ENCODE measurements around the gene FNBP1.
A peak's percentile ranks its signal among the peaks of the same experiment; 100 is the strongest.

FNBP1 gene

DNA sequence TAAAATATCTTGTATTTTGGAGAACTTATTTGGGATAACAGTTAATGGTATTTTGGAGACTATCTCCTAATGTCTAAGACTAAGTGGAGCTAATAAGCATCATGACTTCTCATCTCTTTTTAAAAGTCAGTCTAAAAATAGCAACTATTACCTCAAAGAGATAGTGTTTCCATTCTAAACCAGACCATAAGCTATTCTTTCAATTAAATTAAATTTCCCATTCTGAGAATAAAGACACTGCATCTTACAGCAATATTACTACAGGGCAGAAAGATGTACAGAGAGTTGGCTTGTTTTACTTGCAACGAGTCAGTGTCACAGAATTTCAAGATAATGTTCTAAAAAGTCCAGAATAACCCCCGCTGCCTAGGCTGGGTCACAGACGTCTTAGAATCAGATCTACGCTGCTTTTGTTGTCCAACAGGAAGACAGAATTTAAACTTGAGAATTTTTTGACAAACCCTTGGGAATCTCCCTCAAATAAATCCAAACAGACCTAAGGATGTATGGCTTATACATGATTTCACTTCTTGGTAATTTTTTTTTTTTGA is 108.9 kb downstream of the FNBP1 start:
- peaks cover 8 to 22% of the 10 kb centered on the region in 2 donors for H3K4me1 ChIP-seq (ENCODE audit: control insufficient read depth in 2 of 2, insufficient read depth in 1 of 2, low read depth in 1 of 2, low read length in 2 of 2)
- H2AK5ac ChIP-seq (ENCODE audit: low read depth, low read length) = no peak overlapping the region
- WGBS, 2 donors (ENCODE audit: extremely low coverage in 2 of 2, insufficient read length in 2 of 2, insufficient replicate concordance in 1 of 2) = no CpG with 5 or more reads among the region's 4 CpGs
- no peak overlapping the region for H2BK120ac ChIP-seq (ENCODE audit: low read depth, low read length)
- H3K23ac ChIP-seq (ENCODE audit: low read depth, low read length, poor library complexity) = no peak overlapping the region
- H2AFZ ChIP-seq (ENCODE audit: low read length) = no peak overlapping the region
- H3K4me2 ChIP-seq (ENCODE audit: insufficient read depth, low read length, poor library complexity, severe bottlenecking) = no peak overlapping the region
- DNase-seq (ENCODE audit: low spot score) = no peak
- no peak overlapping the region for H3K18ac ChIP-seq (ENCODE audit: low read length)
- no peak overlapping the region for H2BK15ac ChIP-seq (ENCODE audit: low read length)
- H3K27ac ChIP-seq (replicated peaks; ENCODE audit: low read length) = no peak overlapping the region
- no peak overlapping the region for H2BK5ac ChIP-seq (ENCODE audit: low read length)
- no peaks in the 10 kb centered on the region for H3K27me3 ChIP-seq (ENCODE audit: control insufficient read depth in 3 of 3, insufficient read depth in 3 of 3, low read depth in 1 of 3, low read length in 3 of 3)
- no peak overlapping the region for H3K9ac ChIP-seq (ENCODE audit: low read depth, low read length, poor library complexity)
- H3K4ac ChIP-seq (ENCODE audit: low read length) = no peak overlapping the region
- no peak overlapping the region for H4K91ac ChIP-seq (ENCODE audit: low read depth, low read length, poor library complexity)
- no peaks in the 10 kb centered on the region for H3K9me3 ChIP-seq (replicated peaks in 1 of 2; ENCODE audit: control insufficient read depth in 2 of 2, insufficient read depth in 1 of 2, low read depth in 1 of 2, low read length in 2 of 2)
- H2BK12ac ChIP-seq (ENCODE audit: low read length) = no peak overlapping the region
- no peak overlapping the region for H3K14ac ChIP-seq (ENCODE audit: low read length)
- H4K8ac ChIP-seq (ENCODE audit: low read depth, low read length) = no peak overlapping the region
- H3K79me1 ChIP-seq (ENCODE audit: low read depth, low read length) = no peaks in the 10 kb centered on the region
- H3K36me3 ChIP-seq (replicated peaks in 1 of 2; ENCODE audit: control insufficient read depth in 2 of 2, insufficient read depth in 2 of 2, low read length in 2 of 2) = peaks cover 0 to 6% of the 10 kb centered on the region in 2 donors
- H3K4me3 ChIP-seq (ENCODE audit: low read length in 2 of 2) = no peak overlapping the region

DNA sequence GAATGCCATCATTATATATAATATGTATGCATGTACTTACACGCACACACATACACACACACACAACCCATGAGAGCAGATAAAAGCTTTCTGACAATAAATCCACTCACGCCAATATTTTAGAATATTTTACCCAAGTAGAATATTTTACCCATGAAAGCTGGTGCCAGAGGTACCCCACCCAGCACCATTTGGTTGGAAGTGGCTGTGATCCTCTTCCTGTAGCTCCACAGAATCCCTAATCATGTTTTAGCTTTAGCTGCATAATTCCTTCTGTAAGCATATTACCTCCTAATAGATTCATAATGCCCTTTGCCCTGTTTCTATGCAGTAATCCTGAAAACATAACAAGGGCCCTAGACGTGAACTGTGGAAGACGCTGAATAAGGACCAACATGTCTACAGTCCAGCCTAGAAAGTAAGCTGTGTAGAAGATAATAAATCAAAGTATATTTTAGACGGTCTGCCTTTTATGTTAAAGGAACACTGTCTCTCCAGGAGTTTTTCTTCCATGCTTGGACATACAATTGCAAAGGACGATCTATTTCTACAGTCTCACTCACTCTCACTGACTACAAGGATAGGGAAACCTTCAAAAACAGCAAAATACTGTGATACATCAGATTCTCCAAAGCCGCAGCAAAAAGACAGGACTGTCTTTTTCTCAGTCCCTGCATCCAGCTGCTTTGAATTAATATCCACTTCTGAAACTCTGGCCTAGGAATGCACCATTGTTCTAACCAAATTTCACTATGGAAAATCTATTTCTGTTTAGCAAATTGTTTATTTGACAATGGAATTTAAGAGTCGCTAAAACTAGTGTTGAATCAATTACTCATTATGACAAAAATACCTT is 109.6 kb downstream of the FNBP1 start:
- no peak overlapping the region for H3K4me2 ChIP-seq (ENCODE audit: insufficient read depth, low read length, poor library complexity, severe bottlenecking)
- H2BK120ac ChIP-seq (ENCODE audit: low read depth, low read length) = no peak overlapping the region
- H3K9me3 ChIP-seq (replicated peaks in 1 of 2; ENCODE audit: control insufficient read depth in 2 of 2, insufficient read depth in 1 of 2, low read depth in 1 of 2, low read length in 2 of 2) = no peaks in the 10 kb centered on the region
- no peak overlapping the region for H3K23ac ChIP-seq (ENCODE audit: low read depth, low read length, poor library complexity)
- peaks cover 0 to 11% of the 10 kb centered on the region in 2 donors for H3K36me3 ChIP-seq (replicated peaks in 1 of 2; ENCODE audit: control insufficient read depth in 2 of 2, insufficient read depth in 2 of 2, low read length in 2 of 2)
- no peak overlapping the region for H4K91ac ChIP-seq (ENCODE audit: low read depth, low read length, poor library complexity)
- no peak for DNase-seq (ENCODE audit: low spot score)
- no peak overlapping the region for H3K14ac ChIP-seq (ENCODE audit: low read length)
- no peak overlapping the region for H4K8ac ChIP-seq (ENCODE audit: low read depth, low read length)
- H3K4me3 ChIP-seq (ENCODE audit: low read length in 2 of 2) = no peak overlapping the region
- peaks cover 1% of the 10 kb centered on the region for H3K79me1 ChIP-seq (ENCODE audit: low read depth, low read length)
- WGBS, 2 donors (ENCODE audit: extremely low coverage in 2 of 2, insufficient read length in 2 of 2, insufficient replicate concordance in 1 of 2) = no CpG with 5 or more reads among the region's 8 CpGs
- no peak overlapping the region for H2BK12ac ChIP-seq (ENCODE audit: low read length)
- H3K4me1 ChIP-seq (ENCODE audit: control insufficient read depth in 2 of 2, insufficient read depth in 1 of 2, low read depth in 1 of 2, low read length in 2 of 2) = peaks cover 8 to 18% of the 10 kb centered on the region in 2 donors
- H3K27me3 ChIP-seq (ENCODE audit: control insufficient read depth in 3 of 3, insufficient read depth in 3 of 3, low read depth in 1 of 3, low read length in 3 of 3) = no peaks in the 10 kb centered on the region
- H2AK5ac ChIP-seq (ENCODE audit: low read depth, low read length) = no peak overlapping the region
- H3K18ac ChIP-seq (ENCODE audit: low read length) = no peak overlapping the region
- no peak overlapping the region for H3K9ac ChIP-seq (ENCODE audit: low read depth, low read length, poor library complexity)
- peak overlapping the region; percentile 49 for H3K27ac ChIP-seq (replicated peaks; ENCODE audit: low read length)
- H3K4ac ChIP-seq (ENCODE audit: low read length) = no peak overlapping the region
- H2BK15ac ChIP-seq (ENCODE audit: low read length) = no peak overlapping the region
- no peak overlapping the region for H2AFZ ChIP-seq (ENCODE audit: low read length)
- no peak overlapping the region for H2BK5ac ChIP-seq (ENCODE audit: low read length)

DNA sequence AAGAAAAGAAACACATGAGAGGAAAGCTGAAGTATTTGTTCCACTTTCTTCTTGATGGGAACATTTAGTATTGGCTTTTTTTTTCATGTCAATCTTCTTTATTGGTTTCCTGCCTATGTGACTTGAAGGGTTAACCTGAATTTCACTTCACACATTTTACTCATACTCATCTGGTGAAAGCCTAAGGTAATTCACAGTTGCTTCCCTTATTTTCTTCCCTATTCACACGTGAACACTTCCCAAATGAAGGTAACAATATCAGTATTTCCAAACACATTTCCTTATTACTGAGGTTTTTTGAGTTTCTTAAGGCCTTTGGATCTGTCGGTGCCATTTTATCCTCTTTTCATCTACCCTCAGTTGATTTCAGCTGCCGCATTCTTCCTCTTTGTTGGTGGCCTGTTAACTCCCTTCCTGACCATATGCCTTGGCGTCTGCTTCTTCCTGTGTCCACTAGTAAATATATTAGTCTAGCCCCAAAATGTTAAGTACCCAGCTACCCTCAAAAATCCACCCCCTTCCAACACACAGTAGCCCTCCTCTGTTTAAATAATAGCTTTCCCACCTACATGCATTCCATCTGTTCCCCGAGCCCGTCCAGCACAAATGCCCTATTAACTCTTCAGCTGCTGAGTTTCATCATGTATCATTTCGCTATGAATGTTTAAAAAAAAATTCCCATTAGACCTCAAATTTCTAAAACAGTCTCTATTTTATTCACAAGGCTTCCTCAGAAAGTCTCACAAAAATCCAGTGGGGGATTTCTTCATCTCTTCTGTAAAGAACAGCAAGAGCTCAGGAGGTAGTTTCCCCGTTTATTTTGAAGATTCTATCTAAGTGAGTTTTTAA is 110.5 kb downstream of the FNBP1 start:
- Histone ChIP-seq H3K9ac (ENCODE audit: low read depth, low read length, poor library complexity) (no peak overlapping the region), H2BK120ac (ENCODE audit: low read depth, low read length) (no peak overlapping the region), H3K9me3 (replicated peaks in 1 of 2; ENCODE audit: control insufficient read depth in 2 of 2, insufficient read depth in 1 of 2, low read depth in 1 of 2, low read length in 2 of 2) (no peaks in the 10 kb centered on the region), H3K14ac (ENCODE audit: low read length) (no peak overlapping the region), H3K18ac (ENCODE audit: low read length) (no peak overlapping the region), H4K91ac (ENCODE audit: low read depth, low read length, poor library complexity) (no peak overlapping the region), H3K4me3 (ENCODE audit: low read length in 2 of 2) (no peak overlapping the region), H2AK5ac (ENCODE audit: low read depth, low read length) (no peak overlapping the region), H3K27ac (replicated peaks; ENCODE audit: low read length) (no peak overlapping the region), H2AFZ (ENCODE audit: low read length) (peak overlapping the region; percentile 78), H3K36me3 (replicated peaks in 1 of 2; ENCODE audit: control insufficient read depth in 2 of 2, insufficient read depth in 2 of 2, low read length in 2 of 2) (peaks cover 0 to 17% of the 10 kb centered on the region in 2 donors), H4K8ac (ENCODE audit: low read depth, low read length) (no peak overlapping the region), H3K79me1 (ENCODE audit: low read depth, low read length) (peaks cover 1% of the 10 kb centered on the region), H2BK5ac (ENCODE audit: low read length) (no peak overlapping the region), H3K4me1 (ENCODE audit: control insufficient read depth in 2 of 2, insufficient read depth in 1 of 2, low read depth in 1 of 2, low read length in 2 of 2) (peaks cover 8 to 16% of the 10 kb centered on the region in 2 donors), H3K27me3 (ENCODE audit: control insufficient read depth in 3 of 3, insufficient read depth in 3 of 3, low read depth in 1 of 3, low read length in 3 of 3) (no peaks in the 10 kb centered on the region), H3K4me2 (ENCODE audit: insufficient read depth, low read length, poor library complexity, severe bottlenecking) (no peak overlapping the region), H3K23ac (ENCODE audit: low read depth, low read length, poor library complexity) (no peak overlapping the region), H2BK15ac (ENCODE audit: low read length) (no peak overlapping the region), H3K4ac (ENCODE audit: low read length) (no peak overlapping the region), H2BK12ac (ENCODE audit: low read length) (no peak overlapping the region)
- WGBS, 2 donors (ENCODE audit: extremely low coverage in 2 of 2, insufficient read length in 2 of 2, insufficient replicate concordance in 1 of 2) = no CpG with 5 or more reads among the region's 8 CpGs
- no peak for DNase-seq (ENCODE audit: low spot score)

DNA sequence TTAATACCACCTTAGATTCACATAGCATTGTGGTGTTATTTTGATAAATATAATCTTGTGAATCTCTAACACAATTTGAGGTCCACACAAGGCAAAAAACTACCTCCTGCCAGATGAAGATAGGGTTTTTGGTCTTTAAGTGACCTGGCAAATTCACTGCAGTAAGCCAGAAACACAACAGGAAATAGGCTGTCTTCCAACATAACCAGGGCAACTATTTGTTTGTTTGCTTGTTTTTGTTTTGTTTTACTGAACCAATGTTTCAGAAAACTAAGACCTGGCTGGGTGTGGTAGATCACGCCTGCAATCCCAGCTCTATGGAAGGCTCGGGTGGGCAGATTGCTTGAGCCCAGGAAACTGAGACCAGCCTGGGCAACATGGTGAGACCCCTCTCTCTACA is 112.2 kb downstream of the FNBP1 start:
- Histone ChIP-seq H3K18ac (ENCODE audit: low read length) (no peak overlapping the region), H2BK15ac (ENCODE audit: low read length) (no peak overlapping the region), H3K9ac (ENCODE audit: low read depth, low read length, poor library complexity) (no peak overlapping the region), H2AK5ac (ENCODE audit: low read depth, low read length) (no peak overlapping the region), H2BK12ac (ENCODE audit: low read length) (no peak overlapping the region), H3K9me3 (replicated peaks in 1 of 2; ENCODE audit: control insufficient read depth in 2 of 2, insufficient read depth in 1 of 2, low read depth in 1 of 2, low read length in 2 of 2) (no peaks in the 10 kb centered on the region), H3K4me2 (ENCODE audit: insufficient read depth, low read length, poor library complexity, severe bottlenecking) (no peak overlapping the region), H3K27ac (replicated peaks; ENCODE audit: low read length) (no peak overlapping the region), H4K8ac (ENCODE audit: low read depth, low read length) (no peak overlapping the region), H3K14ac (ENCODE audit: low read length) (no peak overlapping the region), H3K36me3 (replicated peaks in 1 of 2; ENCODE audit: control insufficient read depth in 2 of 2, insufficient read depth in 2 of 2, low read length in 2 of 2) (peaks cover 2 to 30% of the 10 kb centered on the region in 2 donors), H3K27me3 (ENCODE audit: control insufficient read depth in 3 of 3, insufficient read depth in 3 of 3, low read depth in 1 of 3, low read length in 3 of 3) (no peaks in the 10 kb centered on the region), H3K4me3 (ENCODE audit: low read length in 2 of 2) (no peak overlapping the region), H3K4ac (ENCODE audit: low read length) (no peak overlapping the region), H3K4me1 (ENCODE audit: control insufficient read depth in 2 of 2, insufficient read depth in 1 of 2, low read depth in 1 of 2, low read length in 2 of 2) (peaks cover 8 to 16% of the 10 kb centered on the region in 2 donors), H4K91ac (ENCODE audit: low read depth, low read length, poor library complexity) (no peak overlapping the region), H2BK120ac (ENCODE audit: low read depth, low read length) (no peak overlapping the region), H3K79me1 (ENCODE audit: low read depth, low read length) (peaks cover 1% of the 10 kb centered on the region), H3K23ac (ENCODE audit: low read depth, low read length, poor library complexity) (no peak overlapping the region), H2AFZ (ENCODE audit: low read length) (no peak overlapping the region), H2BK5ac (ENCODE audit: low read length) (no peak overlapping the region)
- WGBS, 2 donors (ENCODE audit: extremely low coverage in 2 of 2, insufficient read length in 2 of 2, insufficient replicate concordance in 1 of 2) = no CpG with 5 or more reads among the region's 2 CpGs
- no peak for DNase-seq (ENCODE audit: low spot score)
